NCI-H1092 (cell line): Measurements from ENCODE around the gene TCP11L1.
"Not testable (repeated sequence)": the region's sequence is repeated elsewhere in the genome, so short reads cannot be mapped to it uniquely, and the experiment has no call there.

Experiments
- DNase-seq: peaks from one replicate; lab custom pipeline; 2025; lab: John Stamatoyannopoulos, UW

TCP11L1 gene

DNA sequence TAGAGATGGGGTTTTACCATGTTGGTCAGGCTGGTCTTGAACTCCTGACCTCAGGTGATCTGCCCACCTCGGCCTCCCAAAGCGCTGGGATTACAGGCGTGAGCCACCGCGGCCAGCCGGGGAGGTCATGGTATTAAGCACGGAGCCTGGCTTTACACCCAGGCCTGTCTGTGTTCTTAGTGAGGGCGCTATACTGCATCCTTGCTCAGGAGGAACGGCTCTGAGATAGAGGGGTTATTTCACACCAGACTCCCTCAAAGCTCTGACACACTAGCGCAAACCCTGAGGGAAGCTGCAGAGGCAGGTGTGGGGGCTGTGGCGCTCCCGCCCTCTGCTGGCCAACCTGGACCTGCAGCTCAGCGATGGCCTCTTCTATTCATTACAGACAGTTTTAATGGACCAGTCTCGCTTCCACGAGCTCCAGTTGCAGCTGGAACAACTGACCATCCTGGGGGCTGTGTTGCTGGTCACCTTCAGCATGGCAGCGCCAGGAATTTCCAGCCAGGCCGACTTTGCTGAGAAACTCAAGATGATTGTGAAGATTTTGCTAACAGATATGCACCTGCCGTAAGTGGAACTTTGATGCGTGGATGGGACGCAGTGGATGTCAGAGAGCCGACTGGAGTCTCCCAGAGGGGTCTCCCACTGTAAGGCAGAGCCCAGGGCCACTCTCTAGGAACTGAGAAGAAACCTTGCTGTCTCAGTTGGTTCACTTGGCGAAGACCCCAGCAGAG lies 26.2 kb downstream of the TCP11L1 start:
- peak; percentile 45 for DNase-seq

DNA sequence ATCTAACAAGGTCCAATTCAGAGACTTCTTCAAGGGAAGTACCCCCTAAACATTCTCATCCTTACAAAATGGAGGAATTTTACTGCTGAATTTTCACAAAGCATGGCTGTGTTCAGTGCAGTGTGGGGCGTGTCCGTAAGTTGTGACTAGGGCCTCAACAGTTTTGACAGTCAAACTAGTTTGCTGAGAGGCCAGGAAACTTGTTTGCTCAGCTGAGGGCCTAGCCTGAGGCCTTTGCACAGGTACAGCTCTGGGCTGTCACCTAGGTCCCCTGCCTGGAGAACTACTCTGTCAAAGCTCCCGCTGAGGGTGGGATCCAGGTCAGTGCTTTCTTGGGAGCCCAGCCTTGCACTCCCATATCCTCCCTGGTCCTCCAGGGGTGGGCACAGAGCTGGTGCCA lies 27.9 kb downstream of the TCP11L1 start:
- DNase-seq = no peak

DNA sequence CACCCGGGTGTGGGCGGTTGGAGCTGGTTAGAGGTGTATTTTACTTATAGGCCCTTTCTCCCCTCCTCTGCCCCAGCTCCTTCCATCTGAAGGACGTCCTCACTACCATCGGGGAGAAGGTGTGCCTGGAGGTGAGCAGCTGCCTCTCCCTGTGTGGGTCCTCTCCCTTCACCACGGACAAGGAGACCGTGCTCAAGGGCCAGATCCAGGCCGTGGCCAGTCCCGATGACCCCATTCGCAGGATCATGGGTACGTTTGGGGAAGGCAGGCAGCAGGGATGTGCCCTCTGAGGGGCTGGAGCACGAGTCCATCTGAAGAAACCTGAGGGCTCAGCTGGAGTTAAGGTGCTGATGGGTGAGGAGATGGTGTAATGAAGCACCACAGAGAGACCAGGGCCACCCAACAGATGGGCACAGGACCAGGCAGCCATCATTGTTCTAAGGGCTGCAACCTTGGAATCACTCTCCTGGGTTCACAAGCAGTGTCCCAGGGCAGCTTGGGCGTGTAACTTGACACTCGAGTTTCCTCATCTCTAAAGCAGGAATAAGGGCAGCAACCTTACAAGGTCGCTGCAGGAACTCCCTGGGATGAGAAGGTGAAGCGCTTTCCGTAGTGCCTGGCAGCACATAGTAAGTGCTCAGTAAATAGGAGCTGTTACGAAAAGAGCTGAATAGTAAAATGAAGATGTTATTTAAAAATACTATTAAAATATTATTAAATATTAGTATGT lies 29.4 kb downstream of the TCP11L1 start:
- no peak for DNase-seq

DNA sequence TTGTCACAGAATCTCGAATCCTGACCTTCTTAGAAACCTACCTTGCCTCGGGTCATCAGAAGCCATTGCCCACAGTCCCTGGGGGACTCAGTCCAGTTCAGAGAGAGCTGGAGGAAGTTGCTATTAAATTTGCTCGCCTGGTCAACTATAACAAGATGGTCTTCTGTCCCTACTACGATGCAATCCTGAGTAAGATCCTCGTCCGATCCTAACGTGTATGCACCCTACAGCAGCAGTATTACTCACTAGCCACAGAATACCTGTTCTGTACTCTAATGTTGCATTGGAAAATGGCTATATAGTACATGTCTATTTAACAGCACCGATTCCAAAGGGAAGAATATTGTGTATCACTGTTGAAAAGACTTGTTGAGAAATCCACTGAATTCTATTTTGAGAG lies 33.1 kb downstream of the TCP11L1 start:
- no peak for DNase-seq

GRCh38 chr11:33083918-33084317 lies 44.5 kb downstream of the TCP11L1 start:
- no peak for DNase-seq

DNA sequence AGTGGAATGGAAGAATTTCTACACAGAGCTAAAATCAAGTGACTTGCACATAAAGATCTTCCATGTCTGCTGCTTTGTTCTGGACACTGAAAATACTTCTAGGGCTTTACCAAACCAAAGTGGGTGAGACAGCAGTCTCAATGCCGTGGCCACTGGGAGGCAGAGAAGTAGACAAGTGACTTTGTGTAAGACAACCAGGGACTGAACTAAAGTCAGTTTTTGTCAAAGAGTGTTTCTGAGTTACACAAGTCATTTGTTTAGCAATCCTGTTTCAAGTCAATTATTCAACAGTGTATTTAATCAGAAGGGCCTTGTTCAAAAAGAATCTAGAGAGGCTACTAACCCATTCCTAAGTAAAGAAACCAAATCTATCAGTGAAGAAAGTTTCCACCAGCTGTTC lies 46.6 kb downstream of the TCP11L1 start:
- no peak for DNase-seq

DNA sequence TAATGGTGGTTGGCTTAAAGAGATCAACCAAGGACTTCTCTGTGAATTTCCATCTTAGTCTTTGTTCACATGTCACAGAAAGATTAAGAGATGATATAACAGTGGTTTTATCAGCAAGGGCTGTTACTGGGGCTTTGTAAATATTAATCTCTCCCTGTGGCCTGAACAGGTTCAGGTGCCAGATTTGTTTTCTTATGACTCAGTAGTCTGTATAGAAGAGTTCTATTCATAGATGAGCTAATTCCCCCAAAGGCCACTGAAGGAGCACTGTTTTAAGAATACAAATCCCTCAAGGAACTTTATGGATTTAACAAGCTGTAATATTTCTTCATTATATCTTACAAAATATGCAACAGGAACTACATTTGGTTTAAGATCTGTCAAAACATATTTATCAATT lies 50.4 kb downstream of the TCP11L1 start:
- DNase-seq = no peak

DNA sequence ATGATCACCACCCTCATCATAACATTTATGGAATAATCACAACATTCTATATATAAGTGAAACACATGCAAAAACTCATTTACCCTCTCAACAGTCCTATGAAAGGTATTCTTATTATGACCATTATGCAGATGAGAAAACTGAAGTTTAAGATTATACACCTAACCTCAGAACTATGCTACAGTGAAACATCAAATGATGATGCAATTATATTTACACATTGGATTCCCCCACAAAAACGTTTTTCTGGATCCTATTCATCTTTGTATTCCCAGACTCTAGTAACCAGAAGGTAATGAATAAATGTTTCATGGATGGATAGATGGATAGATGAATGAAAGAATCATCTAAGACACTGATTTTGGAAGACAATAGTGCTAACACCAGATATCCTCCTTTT lies 54.8 kb downstream of the TCP11L1 start:
- DNase-seq = no peak

DNA sequence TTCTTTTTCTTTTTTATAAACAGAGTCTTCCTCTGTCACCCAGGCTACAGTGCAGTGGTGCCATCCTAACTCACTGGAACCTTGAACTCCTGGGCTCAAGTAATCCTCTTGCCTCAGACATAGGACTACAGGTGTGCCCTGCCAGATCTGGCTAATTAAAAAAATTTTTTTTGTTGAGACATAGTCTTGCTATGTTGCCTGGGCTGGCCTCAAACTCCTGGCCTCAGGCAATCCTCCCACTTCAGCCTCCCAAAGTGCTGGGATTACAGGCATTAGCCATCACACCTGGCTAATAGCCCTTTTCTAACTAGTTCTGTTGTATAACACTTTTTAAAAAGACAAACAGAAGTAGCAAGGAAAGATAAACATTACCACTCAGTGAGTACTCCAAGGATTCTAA lies 64.5 kb downstream of the TCP11L1 start:
- DNase-seq = no peak

DNA sequence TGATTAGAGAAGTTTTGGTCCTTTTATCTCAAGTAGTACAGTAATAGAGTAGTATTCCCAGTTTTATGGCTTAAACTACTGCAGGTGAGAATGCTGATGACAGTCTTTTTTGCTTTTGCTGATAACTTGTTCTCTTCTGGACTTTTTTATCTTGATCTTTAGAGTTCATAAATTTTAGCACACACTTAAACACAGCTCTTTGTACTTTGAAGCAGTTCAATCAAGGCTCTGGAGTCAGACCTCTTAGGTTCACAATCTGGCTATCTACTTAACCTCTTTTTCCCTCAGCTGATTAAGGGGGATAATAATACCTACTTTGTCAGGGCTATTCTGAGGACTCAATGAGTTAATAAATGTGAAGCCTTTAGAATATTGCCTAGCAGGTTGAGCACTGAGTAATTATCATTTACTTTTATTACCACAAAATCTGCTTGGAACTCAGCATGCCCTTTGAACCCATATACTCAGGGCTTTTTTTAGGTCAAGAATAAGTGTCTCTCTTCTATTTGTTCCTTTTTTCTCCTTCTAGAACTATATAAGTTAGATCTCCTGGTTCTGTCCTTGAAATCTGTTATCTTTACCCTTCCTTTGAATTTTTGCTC lies 70.0 kb downstream of the TCP11L1 start:
- no peak for DNase-seq

DNA sequence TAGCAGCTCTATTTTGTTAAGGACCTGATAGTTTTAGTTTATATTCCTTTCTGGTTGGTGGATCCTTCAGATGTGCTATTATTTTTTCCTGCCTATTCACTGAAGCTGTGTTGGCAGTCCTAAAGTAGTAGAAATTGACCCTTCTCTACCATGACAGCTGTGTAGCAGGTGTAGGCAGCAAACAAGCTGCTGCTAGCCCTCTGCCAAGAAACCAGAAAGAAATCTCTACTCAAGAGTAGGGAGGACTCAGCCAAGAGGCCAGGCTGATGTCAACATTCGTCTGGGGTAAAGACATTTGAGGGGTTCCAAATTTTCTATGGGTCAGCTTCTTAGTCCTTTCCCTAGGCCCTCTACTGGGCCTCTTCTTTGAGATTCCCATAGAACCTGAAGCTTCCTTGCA lies 70.7 kb downstream of the TCP11L1 start:
- no peak for DNase-seq

- no peak for DNase-seq
Measured at GRCh38 chr11:33116535-33116934, 77.2 kb downstream of the TCP11L1 start.

- not testable (repeated sequence) for DNase-seq
Measured at GRCh38 chr11:33122696-33123095, 83.3 kb downstream of the TCP11L1 start.
